NCI-H187 (cell line): ENCODE data around the gene APELA.
"Not testable (repeated sequence)": the region's sequence is repeated elsewhere in the genome, so short reads cannot be mapped to it uniquely, and the experiment has no call there.

Experiments used
- DNase-seq, 2 experiments: peaks; one replicate each; lab custom pipeline; 2025; lab: John Stamatoyannopoulos, UW

The APELA gene

GRCh38 chr4:164926301-164926700, 49.3 kb downstream of the APELA start:
- DNase-seq, result no peak

- not testable (repeated sequence) for DNase-seq
Observed at GRCh38 chr4:164927101-164927500, 50.1 kb downstream of the APELA start.

DNA sequence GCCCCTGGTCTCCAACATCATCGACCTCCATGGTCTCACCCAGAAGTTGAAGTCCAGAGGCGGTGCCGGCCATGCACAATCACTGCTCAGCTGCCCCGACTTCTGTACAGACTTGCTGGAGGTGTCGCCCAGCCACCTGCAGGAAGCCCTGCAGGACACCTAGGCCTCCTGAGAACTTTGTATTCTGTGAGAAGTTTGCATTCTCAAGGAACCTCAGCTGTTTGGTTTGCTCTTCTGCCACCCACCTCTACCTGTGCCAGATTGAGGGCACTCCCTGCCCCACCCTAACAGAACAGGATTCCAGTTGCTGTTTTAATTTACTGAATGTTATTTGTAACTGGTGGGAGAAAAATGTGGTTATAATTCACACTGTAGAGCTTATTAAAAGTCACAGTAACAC, 53.7 kb downstream of the APELA start:
- no peak for DNase-seq

DNA sequence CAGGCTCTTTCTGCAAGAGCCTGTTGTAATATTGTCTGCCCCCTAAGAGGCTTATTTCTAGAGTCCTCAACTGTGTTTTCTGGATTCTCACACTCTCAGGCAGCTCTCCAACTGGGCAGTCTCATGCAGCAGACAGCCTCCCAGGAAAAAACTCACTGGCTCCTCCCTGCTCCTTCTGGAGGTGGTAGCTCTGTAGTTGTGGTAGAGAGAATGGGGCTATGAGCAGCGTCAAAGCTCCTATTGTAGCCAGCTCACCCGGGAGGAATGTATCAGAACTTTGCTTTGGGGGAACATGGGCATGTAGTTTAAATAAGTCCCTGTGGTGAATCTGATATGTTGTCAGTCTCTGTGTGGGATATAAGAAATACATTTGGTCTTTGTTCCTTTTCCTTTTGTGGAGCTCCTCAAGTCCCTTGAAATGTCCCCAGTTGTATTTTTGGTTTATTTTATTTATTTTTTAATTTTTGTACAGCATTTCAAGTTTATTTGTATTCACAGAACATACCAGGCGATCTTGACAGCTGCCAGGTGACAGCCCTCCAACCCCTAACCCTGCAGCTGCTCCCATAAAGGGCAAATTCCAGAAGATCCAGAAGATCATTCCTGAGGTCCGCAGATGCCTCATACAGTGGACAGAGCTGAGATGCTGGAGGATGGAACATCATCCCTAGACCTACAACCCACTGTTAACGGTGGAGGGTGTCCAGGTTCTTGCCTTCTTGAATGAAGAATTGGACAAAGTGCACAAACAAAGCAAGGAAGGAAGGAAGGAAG, 54.8 kb downstream of the APELA start:
- no peak for DNase-seq

DNA sequence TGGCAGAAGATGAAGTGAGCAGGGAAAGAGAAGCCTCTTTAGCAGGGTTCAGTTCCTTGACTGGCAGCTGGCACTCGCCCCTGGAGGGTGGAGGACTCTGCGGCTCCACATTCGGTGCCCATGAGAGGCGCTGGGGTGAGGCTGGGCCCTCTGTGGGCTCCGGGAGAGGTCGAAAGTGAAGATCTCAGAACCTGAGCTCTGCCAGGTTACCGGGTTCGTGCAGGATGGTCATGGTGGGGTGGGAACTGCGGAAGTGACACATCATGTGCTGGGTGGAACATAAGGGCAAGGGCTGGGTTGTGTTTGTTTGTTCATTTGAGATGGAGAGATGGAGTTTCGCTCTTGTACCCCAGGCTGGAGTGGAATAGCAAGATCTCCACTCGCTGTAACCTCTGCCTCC, 56.3 kb downstream of the APELA start:
- DNase-seq, result no peak

DNA sequence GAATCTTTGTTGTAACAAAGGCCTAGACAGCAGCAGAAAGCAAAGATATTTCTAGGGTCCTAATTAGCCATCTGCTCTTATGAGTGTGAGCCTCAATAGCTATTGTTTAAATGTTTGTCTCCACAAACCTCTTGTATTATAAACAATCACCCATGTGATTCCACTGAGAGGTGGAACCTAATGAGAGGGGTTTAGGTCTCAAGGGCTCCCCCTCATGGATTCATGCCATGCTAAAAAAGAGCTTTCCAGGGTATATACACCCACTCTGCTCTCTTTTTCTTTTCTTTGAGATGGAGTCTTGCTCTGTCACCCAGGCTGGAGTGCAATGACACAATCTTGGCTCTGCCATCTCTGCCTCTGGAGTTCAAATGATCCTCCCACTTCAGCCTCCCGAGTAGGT, 58.4 kb downstream of the APELA start:
- no peak for DNase-seq

DNA sequence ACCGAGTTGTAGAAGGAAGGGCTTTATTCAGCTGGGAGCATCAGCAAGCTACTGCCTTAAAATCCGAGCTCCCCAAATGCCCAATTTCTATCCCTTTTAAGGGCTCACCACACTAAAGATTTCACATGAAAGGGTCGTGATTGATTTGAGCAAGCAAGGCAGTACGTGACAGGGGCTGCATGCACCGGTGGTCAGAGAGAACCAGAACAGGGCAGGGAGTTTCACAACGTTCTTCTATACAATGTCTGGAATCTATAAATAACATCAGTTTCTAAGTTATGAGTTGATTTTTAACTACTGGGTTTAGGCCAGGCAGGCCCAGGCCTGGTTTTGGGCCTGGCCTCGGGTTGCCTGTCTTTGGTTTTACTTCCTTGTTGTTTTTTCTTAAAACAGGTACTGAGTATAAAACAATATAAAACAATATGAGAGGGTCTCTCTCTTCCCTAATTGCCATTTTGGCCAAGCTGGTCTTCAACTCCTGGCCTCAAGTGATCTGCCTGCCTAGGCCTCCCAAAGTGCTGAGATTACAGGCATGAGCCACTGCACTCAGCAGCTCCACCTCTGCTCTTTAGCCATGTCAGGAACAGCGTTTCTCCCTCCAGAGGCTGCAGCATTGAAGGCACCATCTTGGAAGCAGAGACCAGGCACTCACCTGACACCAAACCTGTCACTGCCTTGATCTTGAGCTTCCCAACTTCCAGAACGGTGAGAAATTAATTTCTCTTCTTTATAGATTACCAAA, 59.1 kb downstream of the APELA start:
- DNase-seq, result not testable (repeated sequence)

- DNase-seq, result no peak
Observed at GRCh38 chr4:164937576-164938270, 60.7 kb downstream of the APELA start.

DNA sequence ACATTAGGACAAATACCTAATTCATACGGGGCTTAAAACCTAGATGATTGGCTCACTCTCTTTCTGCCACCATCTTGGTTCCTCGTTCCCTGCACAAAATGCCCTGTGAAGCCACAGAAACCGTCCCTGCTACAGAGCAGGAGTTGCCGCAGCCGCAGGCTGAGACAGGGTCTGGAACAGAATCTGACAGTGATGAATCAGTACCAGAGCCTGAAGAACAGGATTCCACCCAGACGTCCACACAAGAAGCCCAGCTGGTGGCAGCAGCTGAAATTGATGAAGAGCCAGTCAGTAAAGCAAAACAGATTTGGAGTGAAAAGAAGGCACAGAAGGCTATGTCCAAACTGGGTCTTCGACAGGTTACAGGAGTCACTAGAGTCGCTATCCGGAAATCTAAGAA, 66.2 kb downstream of the APELA start:
- no peak for DNase-seq

DNA sequence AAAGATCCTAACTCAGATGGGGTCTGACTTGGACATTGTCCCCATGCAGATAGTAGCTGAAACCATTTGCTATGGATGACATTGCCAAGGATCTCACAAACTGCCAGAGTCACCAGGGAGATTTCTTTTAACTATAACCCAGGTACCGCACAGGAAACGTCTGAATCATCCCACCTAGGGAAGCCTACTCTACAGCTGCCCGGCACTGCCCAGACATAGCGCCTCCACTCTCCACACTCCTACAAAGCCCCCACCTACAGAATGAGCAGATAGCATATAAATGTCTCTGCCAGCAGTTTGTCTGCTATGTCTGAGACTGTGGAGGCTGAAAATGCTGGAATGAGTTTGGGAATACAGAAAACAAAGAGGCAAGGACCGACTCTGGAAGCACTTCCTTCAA, 68.2 kb downstream of the APELA start:
- DNase-seq, result no peak

GRCh38 chr4:164946810-164947209, 69.8 kb downstream of the APELA start:
- DNase-seq, result no peak
